Left ventricle myocardium inferior (tissue), 1 donor: ENCODE data around the gene GMNC. TPM values are rescaled to one million over a fixed set of nuclear protein-coding genes. Genes with fewer than 3 reads are reported as not detected.

ENCODE experiments used
- DNase-seq: peaks from one replicate; pipeline ENCODE4 v3.0.0-alpha.2; 2020
- H3K27ac ChIP-seq: fragments of 200-600 bp; replicated peaks from 2 replicates; pipeline ENCODE4 v1.8.0; 2021
- H3K27me3 ChIP-seq: fragments of 200-600 bp; 2 replicates; pipeline ENCODE4 v1.8.0; 2021; ENCODE audit warnings: low read depth
- H3K36me3 ChIP-seq: fragments of 200-600 bp; 2 replicates; pipeline ENCODE4 v1.8.0; 2021
- H3K4me1 ChIP-seq: fragments of 200-600 bp; 2 replicates; pipeline ENCODE4 v1.8.0; 2021
- H3K4me3 ChIP-seq: fragments of 200-600 bp; 2 replicates; pipeline ENCODE4 v1.8.0; 2021; ENCODE audit warnings: mild to moderate bottlenecking, moderate library complexity
- H3K9me3 ChIP-seq: fragments of 200-600 bp; replicated peaks from 2 replicates; pipeline ENCODE4 v1.8.0; 2021
- intact Hi-C: fragments of 100-400 bp; cut with micrococcal nuclease; formaldehyde crosslinking; loops from one replicate; pipeline ENCODE4 v1.11.0; 2022
- long read RNA-seq: library from polyadenylated mRNA; unstranded; transcript quantifications from one replicate; pipeline ENCODE4 v2.0.0, GENCODE V29; 2021
- total RNA-seq: library from RNA; stranded (reverse); fragmentation: NEBNext Ultra II Directional; extraction: Animal tissue kit (Norgen Biotek cat#: 25700); gene quantifications from one replicate; pipeline ENCODE4 v1.2.1, GENCODE V29; 2021
- TF ChIP-seq, protein P1 (sequence below): fragments of 200-600 bp; IDR thresholded peaks from 2 replicates; pipeline ENCODE4 v1.8.0; 2021; ENCODE audit warnings: antibody characterized with exemption, mild to moderate bottlenecking, borderline replicate concordance
- donor health status: DM: no; HTN: yes; CAD: no; lungs with severe emphysema.

The GMNC gene, protein sequence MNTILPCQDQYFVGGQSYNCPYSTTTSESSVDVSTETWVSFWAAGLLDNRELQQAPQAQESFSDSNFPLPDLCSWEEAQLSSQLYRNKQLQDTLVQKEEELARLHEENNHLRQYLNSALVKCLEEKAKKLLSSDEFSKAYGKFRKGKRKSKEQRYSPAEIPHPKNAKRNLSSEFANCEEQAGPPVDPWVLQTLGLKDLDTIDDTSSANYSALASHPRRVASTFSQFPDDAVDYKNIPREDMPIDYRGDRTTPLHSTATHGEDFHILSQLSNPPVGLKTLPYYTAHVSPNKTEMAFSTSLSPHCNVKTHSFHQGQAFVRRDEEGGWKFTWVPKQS
- 2.2 TPM for total RNA-seq
- long read RNA-seq = 0 reads

DNA sequence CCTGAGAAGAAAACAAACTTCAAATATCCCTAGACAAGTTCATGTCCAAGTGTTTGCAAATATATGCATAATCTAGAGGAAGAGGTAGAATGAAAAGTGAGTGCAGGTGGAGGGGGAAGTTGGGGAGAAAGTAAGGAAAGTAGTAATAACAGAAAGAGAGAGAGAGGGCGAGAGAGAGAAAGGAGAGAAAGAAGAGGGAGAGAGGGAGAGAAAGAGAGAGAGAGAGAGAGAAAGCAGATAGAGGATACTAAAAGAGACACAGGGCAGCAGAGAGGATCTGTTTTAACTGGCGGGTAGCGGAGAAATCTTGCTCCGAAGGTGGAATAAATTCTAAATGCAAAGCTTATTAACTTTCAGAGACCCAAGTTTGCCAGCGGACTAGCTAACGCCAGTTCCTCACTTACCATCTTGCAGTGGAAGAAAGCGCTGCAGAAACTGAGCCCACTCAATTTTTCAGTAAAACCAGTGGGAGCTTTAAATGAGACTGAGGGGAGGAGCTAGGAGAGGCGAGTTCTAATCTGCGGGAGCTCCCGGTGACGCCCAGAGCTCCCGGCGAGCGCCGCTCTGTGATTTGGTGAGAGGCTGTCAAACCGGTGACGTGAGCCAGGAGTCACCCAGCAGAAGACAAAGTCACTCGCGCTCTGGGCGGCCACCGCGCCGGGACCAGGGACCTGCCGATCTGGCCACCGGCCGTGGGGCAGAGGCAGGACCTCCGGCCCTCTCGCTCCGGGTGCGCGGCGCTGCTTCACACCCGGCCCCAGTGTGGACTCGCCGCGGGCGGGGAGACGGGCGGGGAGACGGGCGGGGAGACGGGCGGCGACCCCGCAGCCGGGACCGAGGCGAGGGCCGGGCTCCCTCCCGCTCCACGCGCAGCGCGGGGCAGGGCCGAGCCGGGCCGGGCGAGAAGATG, at the start of gene GMNC:
TSS of gene GMNC (minus strand) at position 486 of the 910 bp plus-strand sequence. CDS start at position 407, 79 bp downstream.
- H3K36me3 ChIP-seq = no peaks in the 10 kb centered on the region
- TF ChIP-seq, protein P1, sequence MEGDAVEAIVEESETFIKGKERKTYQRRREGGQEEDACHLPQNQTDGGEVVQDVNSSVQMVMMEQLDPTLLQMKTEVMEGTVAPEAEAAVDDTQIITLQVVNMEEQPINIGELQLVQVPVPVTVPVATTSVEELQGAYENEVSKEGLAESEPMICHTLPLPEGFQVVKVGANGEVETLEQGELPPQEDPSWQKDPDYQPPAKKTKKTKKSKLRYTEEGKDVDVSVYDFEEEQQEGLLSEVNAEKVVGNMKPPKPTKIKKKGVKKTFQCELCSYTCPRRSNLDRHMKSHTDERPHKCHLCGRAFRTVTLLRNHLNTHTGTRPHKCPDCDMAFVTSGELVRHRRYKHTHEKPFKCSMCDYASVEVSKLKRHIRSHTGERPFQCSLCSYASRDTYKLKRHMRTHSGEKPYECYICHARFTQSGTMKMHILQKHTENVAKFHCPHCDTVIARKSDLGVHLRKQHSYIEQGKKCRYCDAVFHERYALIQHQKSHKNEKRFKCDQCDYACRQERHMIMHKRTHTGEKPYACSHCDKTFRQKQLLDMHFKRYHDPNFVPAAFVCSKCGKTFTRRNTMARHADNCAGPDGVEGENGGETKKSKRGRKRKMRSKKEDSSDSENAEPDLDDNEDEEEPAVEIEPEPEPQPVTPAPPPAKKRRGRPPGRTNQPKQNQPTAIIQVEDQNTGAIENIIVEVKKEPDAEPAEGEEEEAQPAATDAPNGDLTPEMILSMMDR = no peak
- peaks cover 25% of the 10 kb centered on the region for H3K4me1 ChIP-seq
- H3K4me3 ChIP-seq = peak within 1 kb of the TSS; percentile 82
- DNase-seq = peak; percentile 86
- no peaks in the 10 kb centered on the region for H3K27me3 ChIP-seq
- no peaks in the 10 kb centered on the region for H3K9me3 ChIP-seq
- intact Hi-C loops = no loop called here
- H3K27ac ChIP-seq = peak within 1 kb of the TSS; percentile 93

DNA sequence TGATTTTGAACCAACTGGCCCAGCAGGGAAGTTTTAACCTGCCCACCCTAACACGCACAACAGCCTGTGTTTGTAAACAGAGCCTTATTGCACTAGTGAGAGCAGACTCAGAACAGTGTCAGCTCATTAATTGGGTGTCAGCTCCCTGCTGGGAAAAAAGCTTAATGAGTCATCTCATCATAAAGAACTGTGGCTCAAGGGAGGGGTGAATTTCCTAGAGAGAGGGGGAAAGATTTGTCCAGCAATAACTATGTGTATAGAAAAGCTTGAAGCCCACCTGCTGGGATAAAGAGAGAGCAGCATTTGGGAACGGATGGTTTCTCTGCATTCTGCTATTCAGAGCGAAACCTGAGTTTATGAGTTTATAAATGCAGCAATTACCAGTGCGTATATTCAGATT, 48.9 kb upstream of the GMNC start:
- Histone ChIP-seq H3K9me3 (no peaks in the 10 kb centered on the region), H3K4me1 (no peaks in the 10 kb centered on the region), H3K27ac (no peak overlapping the region), H3K36me3 (no peaks in the 10 kb centered on the region), H3K27me3 (peaks cover 5% of the 10 kb centered on the region), H3K4me3 (no peak overlapping the region)
- intact Hi-C loops = no loop called here
- TF ChIP-seq, protein P1 = no peak
- DNase-seq = no peak

DNA sequence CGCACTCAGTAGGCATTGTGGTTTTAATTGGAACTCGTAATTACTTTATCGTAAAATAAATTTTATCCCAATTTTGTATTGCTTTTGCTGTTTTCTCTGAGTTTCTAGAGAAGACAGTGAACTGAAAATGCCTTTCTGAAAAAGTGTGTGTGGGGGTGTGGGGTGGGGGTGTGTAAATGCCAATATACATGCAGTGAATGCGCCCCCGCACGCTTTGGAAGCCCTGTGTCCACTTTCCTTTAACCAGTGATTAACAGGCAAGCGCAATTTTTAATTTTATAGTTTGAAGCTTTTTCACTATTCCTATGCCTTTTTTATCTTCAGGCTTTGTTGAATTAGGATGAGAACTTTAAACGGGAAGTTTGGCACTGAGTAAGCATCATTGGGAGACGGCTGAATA, 47.4 kb upstream of the GMNC start:
- no peak overlapping the region for H3K4me3 ChIP-seq
- TF ChIP-seq, protein P1 = no peak
- H3K36me3 ChIP-seq = no peaks in the 10 kb centered on the region
- no peaks in the 10 kb centered on the region for H3K9me3 ChIP-seq
- no peak for DNase-seq
- H3K27ac ChIP-seq = no peak overlapping the region
- peaks cover 5% of the 10 kb centered on the region for H3K27me3 ChIP-seq
- intact Hi-C loops = no loop called here
- no peaks in the 10 kb centered on the region for H3K4me1 ChIP-seq

DNA sequence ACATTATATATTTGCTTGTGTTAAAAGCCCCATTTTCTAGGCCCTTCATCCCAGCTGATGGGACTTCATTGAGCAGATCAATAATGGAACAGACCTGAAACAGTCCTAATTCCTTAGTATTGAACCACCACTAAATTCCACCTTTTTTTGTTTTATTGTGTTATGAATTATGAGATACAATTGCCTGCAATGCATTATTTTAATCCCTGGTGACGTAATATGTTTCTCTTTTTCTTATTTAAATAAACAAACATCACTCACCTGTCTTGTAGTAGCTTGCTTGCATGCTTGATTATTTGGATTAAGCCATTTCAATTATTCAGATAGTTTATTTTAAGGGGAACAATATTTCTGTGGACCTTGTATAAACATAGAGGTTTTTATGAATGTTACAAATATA, 40.7 kb upstream of the GMNC start:
- Histone ChIP-seq H3K36me3 (no peaks in the 10 kb centered on the region), H3K27ac (no peak overlapping the region), H3K9me3 (peaks cover 34% of the 10 kb centered on the region), H3K4me1 (no peaks in the 10 kb centered on the region), H3K27me3 (no peaks in the 10 kb centered on the region), H3K4me3 (no peak overlapping the region)
- TF ChIP-seq, protein P1 = no peak
- intact Hi-C loops = no loop called here
- no peak for DNase-seq

DNA sequence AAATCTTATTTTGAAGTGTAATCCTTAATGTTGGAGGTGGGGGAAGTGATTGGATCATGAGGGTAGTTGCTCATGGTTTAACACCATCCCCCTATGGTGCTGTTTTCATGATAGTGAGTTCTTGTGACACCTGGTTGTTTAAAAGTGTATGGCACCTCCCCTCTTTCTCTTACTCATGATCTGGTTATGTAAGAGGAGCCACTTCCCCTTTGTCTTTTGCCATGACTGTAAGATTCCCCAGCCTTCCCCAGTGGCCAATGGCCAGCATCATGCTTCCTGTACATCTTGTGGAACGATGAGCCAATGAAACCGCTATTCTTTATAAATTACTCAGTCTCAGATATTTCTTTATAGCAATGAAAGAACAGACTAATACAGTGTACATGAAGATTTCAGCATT, 39.8 kb upstream of the GMNC start:
- intact Hi-C loops = no loop called here
- H3K9me3 ChIP-seq = peaks cover 42% of the 10 kb centered on the region
- H3K4me3 ChIP-seq = no peak overlapping the region

More for the DNA sequence above, 39.8 kb upstream of the GMNC start:
- no peaks in the 10 kb centered on the region for H3K4me1 ChIP-seq
- no peaks in the 10 kb centered on the region for H3K36me3 ChIP-seq
- DNase-seq = no peak
- no peaks in the 10 kb centered on the region for H3K27me3 ChIP-seq
- TF ChIP-seq, protein P1 = no peak
- H3K27ac ChIP-seq = no peak overlapping the region
